HG02884 (cell line): ENCODE results near the gene GARRE1.
A peak's percentile ranks its signal among the peaks of the same experiment; 100 is the strongest.
"Not testable (repeated sequence)": the region's sequence is repeated elsewhere in the genome, so short reads cannot be mapped to it uniquely, and the experiment has no call there.

Experiments used
- ATAC-seq: cut with Tn5 transposase; IDR thresholded peaks from one replicate; pipeline ENCODE4 v1.9.1; 2021; ENCODE audit warnings: mild to moderate bottlenecking, moderate library complexity; ENCODE audit not compliant: unreplicated experiment

Gene GARRE1

DNA sequence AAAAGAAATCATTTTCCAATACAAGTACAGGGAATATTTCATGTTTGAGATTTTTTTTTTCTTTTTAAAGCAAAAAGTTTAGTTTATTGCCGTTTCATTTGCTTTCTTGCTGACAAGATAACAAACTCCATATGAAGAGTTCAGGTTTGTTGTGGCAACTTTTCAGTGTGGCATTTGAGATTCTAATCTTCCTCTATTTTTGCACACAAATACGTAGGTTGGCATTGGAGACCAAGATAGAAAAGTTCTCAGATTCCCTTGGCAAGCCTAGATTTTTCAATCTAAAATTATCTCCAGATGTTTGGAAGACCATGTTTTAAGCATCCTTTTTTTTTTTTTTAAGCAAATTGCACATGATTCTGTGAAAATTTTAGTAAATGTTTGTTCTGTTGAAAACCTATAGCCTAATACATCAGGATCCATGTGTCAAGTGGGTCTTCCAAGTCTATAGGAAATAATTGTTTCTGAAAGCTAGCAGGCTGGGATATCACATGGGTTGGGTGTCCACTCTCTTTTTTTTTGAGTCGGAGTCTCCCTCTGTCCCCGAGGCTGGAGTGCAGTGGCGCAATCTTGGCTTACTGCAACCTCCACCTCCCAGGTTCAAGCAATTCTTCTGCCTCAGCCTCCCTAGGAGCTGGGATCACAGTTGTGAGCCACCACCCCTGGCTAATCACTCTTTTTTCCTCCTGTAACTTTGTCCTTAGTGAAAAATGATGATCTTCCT, 2.6 kb downstream of the GARRE1 start:
- no peak for ATAC-seq

DNA sequence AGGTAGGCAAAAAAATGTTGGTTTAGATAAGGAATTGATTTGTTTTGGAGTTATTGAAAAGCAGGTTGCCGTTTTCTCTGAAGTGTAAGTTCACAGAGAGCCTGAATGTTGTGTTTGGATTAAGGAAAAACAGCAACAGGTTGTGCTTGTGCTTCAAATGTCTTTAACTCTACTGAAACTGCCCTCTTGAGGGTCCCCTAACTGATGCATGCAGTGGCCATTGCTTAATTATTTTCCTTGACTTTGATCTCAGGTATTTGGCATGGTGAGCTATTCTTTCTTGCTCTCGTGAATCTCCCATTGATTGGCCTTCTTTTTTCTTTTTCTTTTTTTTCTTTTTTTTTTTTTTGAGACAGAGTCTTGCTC, 3.2 kb downstream of the GARRE1 start:
- ATAC-seq, result no peak

DNA sequence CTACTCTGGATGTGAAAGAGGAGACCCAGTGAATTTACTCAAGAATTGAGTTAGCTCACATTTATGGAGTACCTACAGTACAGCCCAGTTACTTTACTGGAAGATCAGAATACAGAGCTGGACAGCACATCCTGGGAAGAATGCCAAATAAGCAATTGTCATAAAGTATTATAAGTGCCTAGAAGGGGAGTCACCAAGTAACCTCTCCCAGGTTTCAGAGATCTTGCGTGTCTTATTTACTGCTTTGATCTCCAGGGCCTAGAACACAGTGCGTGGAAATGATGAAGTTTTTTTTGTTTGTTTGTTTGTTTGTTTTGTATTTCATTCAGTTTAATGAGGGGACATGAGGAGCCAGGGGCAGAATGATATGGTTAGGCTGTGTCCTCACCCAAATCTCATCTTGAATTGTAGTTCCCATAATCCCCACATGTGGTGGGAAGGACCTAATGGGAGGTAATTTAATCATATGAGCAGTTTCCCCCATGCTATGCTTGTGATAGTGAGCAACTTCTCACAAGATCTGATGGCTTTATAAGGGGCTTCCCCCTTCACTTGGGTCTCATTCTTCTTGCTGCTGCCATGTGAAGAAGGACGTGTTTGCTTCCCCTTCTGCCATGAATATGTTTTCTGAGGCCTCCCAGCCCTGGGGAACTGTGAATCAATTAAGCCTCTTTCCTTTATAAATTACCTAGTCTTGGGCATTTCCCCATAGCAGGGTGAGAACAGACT, 5.2 kb downstream of the GARRE1 start:
- ATAC-seq, result no peak

- ATAC-seq, result no peak
Measured at GRCh38 chr19:34260771-34261173, 6.4 kb downstream of the GARRE1 start.

DNA sequence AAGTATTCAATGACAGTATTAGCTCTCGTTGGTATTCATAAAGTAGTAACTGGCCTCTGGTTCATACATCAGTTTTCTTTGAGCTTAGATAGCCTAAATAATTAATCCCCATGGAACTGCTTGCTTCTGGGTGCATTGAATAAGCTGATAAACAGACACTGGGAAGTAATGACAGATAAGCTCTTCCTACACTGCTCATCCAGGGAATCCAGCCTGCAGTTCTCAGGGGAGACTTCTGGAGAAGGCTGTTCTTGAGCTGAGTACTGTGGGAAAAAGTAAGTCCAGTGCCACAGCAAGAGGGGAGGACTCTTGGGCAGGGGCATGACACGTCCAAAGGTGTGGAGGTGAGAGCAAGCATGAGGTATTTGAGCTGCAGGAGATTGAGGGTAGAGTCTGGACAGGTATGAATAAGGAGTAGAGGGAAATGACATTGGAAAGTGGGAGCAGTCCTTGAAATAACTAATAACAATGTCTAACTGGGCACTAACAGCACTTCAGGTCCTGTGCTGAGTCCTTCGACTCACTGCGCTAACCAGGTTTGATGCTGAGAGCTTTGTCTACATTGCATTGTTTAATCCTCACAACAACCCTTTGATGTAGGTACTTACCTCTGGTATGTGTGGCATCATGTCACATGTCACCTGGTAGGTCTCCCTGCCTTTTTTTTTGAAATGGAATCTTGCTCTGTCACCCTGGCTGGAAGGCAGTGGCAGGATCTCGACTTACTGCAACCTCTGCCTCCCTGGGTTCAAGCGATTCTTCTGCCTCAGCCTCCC, 7.2 kb downstream of the GARRE1 start:
- ATAC-seq, result no peak

- ATAC-seq, result no peak
Measured at GRCh38 chr19:34263745-34264237, 9.4 kb downstream of the GARRE1 start.

DNA sequence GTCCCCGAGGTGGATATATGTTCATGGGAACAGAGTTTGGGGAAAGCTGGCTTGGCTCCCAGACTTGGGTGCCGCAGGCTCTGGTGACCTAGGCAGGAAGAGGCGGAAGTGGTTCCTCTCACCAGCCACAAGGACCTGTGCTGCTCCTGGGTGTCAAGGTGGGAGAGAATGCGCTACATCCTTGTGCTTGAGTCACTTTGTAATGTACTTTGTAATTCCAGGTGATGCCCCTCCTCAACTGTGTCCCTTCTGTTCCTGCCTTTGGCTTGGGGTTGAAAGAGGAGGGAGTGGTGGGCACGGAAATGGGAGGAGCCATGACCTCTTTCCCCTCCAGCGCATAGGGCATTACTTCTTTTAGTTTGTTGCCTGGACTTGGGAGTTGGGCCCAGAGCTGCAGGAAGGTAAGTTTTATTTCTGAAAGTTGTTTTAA, 10.9 kb downstream of the GARRE1 start:
- no peak for ATAC-seq

DNA sequence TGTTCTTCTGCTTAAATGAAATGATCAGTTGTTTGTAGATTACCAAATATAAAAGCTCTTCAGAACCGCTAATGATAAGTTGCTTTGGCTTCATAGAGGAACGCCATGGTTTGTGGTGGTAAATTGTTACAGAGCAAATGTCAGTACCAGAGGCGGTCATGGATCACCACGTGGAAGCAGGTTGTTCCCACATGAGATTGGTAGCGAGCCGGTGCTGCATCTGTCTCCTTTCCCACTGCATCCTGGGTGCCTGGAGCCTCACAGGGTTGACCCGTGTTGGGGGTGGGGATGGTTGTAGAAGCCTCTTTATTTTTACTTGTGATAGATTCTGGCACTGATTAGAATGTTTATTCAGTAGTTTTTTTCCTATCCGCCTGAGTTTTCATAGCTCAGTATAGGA, 14.7 kb downstream of the GARRE1 start:
- no peak for ATAC-seq

DNA sequence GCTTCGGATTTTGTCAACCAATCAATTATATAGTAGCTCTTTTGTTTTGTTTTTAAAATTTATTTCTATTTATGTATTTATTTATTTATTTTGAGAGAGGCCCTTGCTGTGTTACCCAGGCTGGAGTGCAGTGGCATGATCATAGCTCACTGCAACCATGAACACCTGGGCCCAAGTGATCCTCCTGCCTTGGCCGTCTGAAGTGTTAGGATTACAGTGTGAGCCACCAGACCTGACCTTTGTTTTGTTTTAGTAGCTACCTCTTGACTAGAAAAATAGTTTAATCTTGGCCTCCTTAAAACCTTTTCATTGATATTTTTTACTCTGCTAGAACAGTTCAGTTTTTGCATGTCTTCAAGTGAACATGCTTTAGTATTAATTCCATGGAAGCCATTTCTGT, 15.1 kb downstream of the GARRE1 start:
- ATAC-seq, result no peak

GRCh38 chr19:34269968-34270621, 15.7 kb downstream of the GARRE1 start:
- peak; percentile 75 for ATAC-seq

DNA sequence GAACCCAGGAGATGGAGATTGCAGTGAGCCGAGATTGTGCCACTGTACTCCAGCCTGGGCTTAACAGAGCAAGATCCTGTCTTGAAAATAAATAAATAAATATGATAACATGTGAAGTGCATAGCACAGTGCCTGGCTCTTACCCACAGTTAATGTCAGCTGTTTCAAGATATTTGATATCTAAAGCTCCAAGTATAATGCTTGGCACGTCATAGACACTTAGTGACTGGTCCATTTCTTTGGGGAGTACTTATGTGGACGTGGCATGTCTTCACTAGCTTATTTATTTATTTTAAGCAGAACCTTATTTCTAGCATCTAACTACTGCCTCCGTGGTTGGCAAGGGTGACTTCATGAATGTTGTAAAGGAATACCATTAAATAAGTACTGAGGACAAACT, 18.8 kb downstream of the GARRE1 start:
- no peak for ATAC-seq

DNA sequence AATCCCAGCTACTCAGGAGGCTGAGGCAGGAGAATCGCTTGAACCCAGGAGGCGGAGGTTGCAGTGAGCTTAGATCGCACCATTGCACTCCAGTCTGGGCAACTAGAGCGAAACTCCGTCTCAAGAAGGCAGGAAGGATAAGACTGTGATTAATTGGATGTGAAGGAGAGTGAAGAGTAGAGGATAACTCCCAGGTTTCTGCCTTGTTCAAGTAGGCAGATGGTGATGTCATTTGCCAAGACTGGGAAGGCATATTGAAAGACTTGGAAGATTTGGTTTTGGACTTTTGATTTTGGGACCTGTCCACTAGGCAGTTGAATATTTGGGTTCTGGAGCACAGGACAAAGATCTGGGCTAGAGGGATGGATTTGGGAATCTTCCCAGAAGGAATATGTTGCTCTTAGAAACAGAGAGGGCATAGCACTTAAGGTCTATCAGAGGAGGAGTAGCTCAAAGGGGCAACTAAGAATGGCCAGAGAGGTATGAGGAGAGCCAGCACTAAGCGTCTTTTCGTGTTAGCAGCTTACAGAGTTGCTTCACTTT, 20.0 kb downstream of the GARRE1 start:
- no peak for ATAC-seq

DNA sequence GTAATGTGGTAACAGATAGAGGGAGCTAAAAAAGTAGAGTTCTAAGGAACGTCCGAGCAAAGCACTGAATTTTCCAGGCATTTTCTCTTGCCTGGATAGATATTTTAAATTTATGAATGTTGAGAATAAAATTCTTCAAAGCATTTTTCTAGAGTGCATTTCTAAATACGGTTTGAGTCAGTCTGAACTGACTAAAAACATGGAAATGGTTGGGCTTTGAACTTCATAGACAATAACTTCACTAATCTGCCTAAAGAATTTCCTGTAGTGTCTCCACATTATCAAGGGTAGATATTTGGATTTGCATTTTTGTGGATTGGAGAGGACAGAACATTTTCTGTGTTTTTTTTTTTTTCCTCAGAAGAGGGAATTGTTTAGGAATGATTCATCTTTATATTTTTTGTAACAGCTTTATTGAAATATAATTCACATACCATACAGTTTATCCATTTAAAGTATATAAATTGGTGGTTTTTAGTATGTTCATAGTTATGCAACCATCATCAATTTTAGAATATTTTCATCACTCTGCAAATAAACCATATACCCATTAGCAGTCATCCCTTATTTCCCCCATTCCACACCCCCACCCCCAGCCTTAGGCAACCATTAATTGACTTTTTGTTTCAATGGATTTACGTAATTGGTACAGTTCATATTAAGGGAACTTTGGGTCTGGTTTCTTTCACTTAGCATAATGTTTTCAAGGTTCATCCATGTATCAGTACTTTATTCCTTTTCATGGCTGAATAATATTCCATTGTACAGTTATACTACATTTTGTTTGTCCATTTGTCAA, 20.7 kb downstream of the GARRE1 start:
- no peak for ATAC-seq

DNA sequence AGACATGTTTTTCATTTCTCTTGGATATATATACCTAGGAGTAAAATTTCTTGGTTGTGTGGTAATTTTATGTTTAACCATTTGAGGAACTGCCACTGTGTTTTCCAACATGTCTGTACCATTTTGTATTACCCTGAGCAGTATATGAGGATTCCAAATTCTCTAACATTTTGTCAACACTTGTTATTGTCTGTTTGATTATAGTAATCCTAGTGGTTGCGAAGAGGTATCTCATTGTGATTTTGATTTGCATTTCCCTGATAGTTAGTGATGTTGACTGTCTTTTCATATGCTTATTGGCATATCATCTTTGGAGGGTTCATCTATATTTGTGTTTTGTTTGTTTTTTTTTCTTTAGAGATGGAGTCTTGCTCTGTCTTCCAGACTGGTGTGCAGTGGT, 21.4 kb downstream of the GARRE1 start:
- ATAC-seq, result no peak

GRCh38 chr19:34276614-34277013, 22.3 kb downstream of the GARRE1 start:
- ATAC-seq, result no peak

DNA sequence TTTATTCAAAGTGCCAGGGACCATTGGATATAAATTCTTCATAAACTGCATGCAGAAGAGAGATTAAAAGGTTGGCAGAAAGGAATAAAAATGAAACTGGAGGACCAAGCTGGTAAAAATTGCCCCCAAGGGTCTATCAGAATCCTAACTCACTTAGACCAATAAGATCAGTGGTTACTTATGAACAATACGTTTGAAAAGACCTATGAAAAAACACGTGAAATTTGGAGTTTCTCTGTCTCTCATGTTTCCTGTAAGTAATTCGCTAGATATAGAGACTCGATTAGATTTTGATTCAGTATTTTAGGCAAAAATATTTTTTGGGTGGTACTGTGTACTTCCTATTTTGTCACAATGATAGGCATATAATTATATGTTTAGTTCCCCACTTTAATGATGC, 22.9 kb downstream of the GARRE1 start:
- no peak for ATAC-seq

GRCh38 chr19:34278783-34279182, 24.4 kb downstream of the GARRE1 start:
- ATAC-seq, result no peak

DNA sequence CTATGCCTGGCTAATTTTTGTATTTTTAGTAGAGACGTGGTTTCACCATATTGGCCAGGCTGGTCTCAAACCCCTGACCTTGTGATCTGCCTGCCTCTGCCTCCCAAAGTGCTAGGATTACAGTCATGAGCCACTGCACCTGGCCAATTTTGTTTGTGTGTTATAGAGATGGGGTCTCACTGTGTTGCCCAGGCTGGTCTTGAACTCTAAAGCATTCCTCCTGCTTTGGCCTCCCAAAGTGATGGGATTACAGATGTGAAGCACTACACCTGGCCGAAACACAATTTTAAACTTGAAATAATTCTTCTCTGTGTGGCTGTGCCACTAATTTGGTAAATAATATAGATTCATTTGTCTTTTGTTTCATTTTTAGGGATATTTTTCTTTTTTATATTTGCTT, 27.1 kb downstream of the GARRE1 start:
- ATAC-seq, result not testable (repeated sequence)

DNA sequence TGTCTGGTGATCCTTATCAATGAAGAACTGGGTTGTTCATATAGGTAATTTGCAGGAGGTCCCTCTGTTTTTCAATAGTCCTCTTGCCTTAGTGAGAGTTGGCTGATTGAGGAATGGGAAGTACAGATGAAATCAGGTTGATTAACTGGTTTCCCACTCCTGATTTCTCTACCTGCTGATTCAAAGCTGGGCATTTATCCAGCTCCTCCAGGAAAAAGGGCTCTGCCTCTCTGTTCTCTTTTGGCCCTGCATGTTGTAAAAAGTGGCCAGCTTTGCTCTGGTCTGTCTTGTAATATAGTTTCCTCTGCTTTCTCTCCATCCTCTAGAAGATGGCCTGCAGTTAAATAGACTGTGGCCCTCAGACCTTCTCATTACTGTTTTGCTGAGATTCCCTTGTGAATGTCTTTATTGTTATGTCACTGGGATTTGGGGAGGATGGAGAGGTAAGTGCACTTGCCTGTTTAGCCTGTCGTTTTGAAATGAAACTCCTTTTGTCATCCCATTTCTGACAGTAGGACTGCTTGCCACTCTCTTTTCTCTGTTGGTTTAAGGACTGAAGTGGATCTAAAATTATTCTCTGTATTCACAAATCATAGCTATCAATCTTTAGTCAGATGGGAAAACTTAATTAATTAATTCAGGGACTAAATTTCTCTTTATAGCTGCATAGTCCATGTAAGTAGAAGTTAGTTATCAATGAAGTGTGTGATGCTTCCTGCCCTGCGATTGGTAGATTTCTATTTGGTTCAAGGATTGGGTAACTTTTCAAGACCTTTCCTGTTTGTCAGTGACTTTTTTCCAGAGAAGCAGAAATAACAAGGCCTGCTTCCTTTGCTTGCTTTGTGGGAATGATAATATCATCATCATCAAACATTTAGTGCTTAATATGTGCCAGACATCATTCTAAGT, 28.5 kb downstream of the GARRE1 start:
- no peak for ATAC-seq
